Epithelial cell of proximal tubule (primary cell): ENCODE data around the gene ARHGEF7. TPM values are rescaled to one million over a fixed set of nuclear protein-coding genes. Genes with fewer than 3 reads are reported as not detected.

Source experiments
- DNase-seq: peaks from one replicate; pipeline ENCODE4 v3.0.0-alpha.2; 2011; ENCODE audit warnings: low read depth
- H3K4me3 ChIP-seq: 2 replicates; pipeline ENCODE4 v1.5.1; 2011; ENCODE audit warnings: low read depth, mild to moderate bottlenecking, low read length
- total RNA-seq: library from RNA; depleted of rRNA; stranded (reverse); fragments of >200 nt; gene quantifications from 2 replicates; pipeline ENCODE4 v1.2.3, GENCODE V29; 2015
- TF ChIP-seq, protein P1 (sequence below): conservative IDR thresholded peaks from 2 replicates; pipeline ENCODE4 v1.5.1; 2012; ENCODE audit warnings: low read depth, mild to moderate bottlenecking, low read length

Gene ARHGEF7
- total RNA-seq, 1 donor from 2014 or later = 21.9 TPM

DNA sequence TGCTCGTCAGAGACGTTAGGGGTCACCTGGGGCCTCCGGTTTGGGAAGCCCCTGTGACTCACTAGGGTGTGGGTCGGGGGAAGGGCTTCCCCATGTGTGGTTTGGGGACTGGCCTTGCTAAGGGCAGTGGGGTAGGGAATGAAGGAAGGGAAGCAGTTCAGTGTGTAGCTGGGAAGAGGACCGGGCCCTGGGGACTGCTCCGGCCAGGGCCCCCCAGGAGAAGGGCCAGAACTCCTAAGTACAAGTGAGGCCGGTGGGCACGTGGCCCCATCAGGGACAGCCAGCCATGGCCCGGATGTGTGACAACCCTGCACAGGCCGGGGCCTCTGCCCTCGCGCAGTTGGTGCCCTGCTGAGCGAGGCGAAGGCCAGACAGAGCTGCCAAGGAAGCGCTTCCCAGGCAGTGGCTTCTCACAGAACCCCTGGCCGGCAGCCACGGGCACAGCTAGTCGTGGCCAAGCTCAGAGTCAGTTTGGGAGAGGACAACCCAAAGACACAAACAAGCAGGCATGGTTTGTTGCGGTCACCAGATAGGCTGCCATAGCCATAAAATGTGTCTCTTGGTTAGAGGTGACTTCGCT, 231.1 kb downstream of the ARHGEF7 start:
- TF ChIP-seq, protein P1, sequence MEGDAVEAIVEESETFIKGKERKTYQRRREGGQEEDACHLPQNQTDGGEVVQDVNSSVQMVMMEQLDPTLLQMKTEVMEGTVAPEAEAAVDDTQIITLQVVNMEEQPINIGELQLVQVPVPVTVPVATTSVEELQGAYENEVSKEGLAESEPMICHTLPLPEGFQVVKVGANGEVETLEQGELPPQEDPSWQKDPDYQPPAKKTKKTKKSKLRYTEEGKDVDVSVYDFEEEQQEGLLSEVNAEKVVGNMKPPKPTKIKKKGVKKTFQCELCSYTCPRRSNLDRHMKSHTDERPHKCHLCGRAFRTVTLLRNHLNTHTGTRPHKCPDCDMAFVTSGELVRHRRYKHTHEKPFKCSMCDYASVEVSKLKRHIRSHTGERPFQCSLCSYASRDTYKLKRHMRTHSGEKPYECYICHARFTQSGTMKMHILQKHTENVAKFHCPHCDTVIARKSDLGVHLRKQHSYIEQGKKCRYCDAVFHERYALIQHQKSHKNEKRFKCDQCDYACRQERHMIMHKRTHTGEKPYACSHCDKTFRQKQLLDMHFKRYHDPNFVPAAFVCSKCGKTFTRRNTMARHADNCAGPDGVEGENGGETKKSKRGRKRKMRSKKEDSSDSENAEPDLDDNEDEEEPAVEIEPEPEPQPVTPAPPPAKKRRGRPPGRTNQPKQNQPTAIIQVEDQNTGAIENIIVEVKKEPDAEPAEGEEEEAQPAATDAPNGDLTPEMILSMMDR = no peak
- H3K4me3 ChIP-seq = no peak overlapping the region
- DNase-seq = no peak

DNA sequence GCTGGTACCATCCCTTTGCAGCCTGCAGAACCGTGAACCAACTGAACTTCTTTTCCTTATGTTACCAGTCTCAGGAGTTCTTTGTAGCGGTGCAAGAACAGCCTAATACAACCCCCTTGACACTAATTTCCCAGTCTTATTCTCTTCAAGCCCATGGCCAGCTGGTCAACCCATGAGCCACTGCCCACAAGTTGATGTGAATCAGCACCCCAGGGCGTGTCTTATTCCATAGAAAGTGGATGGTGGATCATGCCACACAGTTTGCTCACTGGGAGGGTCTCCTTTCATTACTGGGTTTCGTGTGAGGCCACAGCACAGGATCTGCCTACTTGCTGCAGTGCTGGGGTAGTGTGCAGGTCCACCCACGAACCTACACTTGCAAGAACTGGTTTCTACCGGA, 232.3 kb downstream of the ARHGEF7 start:
- no peak for DNase-seq
- TF ChIP-seq, protein P1 = no peak

DNA sequence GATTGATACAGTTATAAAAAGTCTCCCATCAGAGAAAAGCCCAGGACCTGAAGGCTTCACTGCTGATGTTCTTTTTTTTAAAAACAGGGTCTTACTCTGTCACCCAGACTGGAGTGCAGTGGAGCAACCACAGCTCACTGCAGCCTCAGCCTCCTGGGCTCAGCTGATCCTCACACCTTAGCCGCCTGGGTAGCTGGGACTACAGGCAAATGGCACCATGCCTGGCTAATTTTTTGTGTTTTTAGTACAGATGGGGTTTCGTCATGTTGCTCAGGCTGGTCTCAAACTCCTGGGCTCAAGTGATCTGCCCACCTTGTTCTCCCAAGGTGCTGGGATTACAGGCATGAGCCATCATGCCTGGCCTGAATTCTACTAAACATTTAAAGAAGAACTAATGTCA, 238.4 kb downstream of the ARHGEF7 start:
- TF ChIP-seq, protein P1 = no peak
- H3K4me3 ChIP-seq = no peak overlapping the region
- DNase-seq = no peak

More for the DNA sequence above, 232.3 kb downstream of the ARHGEF7 start:
- no peak overlapping the region for H3K4me3 ChIP-seq

DNA sequence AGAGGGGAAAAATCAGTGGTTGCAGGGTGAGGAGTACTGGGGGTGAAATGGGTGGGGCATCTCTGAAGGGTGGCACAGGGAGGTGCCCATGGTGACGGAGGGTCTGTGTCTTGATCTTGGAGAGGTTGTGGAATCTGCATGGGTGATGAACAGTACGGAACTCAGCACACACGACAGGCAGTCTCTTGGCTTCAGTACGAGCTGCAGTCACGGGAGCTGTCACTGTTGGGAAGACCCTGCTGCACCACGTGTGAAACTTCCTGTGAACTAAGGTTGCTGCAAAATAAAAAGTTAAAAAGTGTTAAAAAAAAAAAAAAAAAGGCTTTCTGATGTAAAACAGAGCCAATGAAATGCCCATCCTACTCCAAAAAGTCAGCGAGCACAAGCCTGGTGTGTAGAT, 239.7 kb downstream of the ARHGEF7 start:
- no peak for DNase-seq
- no peak overlapping the region for H3K4me3 ChIP-seq
- TF ChIP-seq, protein P1 = no peak

Other genes starting within 250 kb of the ARHGEF7 start
- 36.5 and 54.9 TPM in 2 replicates for gene ANKRD10, start 200.2 kb upstream of the ARHGEF7 start, total RNA-seq
- not detected in 2 replicates for gene TEX29, start 205.3 kb downstream of the ARHGEF7 start, total RNA-seq